ENCODE results near the gene HIGD2B. TPM values are rescaled to one million over a fixed set of nuclear protein-coding genes. Genes with fewer than 3 reads are reported as not detected.
"Not testable (repeated sequence)": the region's sequence is repeated elsewhere in the genome, so short reads cannot be mapped to it uniquely, and the experiment has no call there.

The HIGD2B gene
- total and polyA plus RNA-seq, 2 of the 13 experiments (the other 11 are each of a cell fraction or from before 2014, with no cell fraction given), result not detected

- ATAC-seq (peak; percentile 99), DNase-seq (ENCODE audit: low spot score) (peak; percentile 74), FAIRE-seq (peak; percentile 90)
- BruUV-seq (replicated peaks); in situ Hi-C loops (cut with HindIII; ENCODE audit: extremely low pct_ligation_motif_present, low pct_unique_long_range_greater_than_20kb); H3K36me3 ChIP-seq (replicated peaks in 1 of 2; ENCODE audit: control insufficient read depth in 1 of 2, insufficient read depth in 2 of 2, low read length in 2 of 2); H3K79me2 ChIP-seq (ENCODE audit: insufficient read depth, low read length); H3K9me3 ChIP-seq (ENCODE audit: low read length); H4K20me1 ChIP-seq (ENCODE audit: insufficient read depth, low read length); H3K27me3 ChIP-seq (ENCODE audit: control insufficient read depth in 1 of 2, insufficient read depth in 2 of 2, low read length in 2 of 2); H3K27ac ChIP-seq (ENCODE audit: extremely low read length, insufficient read depth, low read length); H3K4me1 ChIP-seq (ENCODE audit: insufficient read depth, low read length); intact Hi-C loops (cut with micrococcal nuclease; ENCODE audit: unreplicated experiment); H2AFZ ChIP-seq (ENCODE audit: low read length); H3K9ac ChIP-seq (ENCODE audit: insufficient read depth, low read depth, low read length): not testable (repeated sequence)
- POLR2A ChIA-PET, result interaction anchor here (0.8 kb wide), 1 partner anchor 15 kb away, joined by 4 read pairs; the partner anchor contains the start of genes BBS4 and HIGD2B
- peak overlapping the region; percentile 42 to 72 (median 47); a peak in 5 of 6 replicates for H3K4me3 ChIP-seq (replicated peaks in 1 of 3; ENCODE audit: insufficient read depth in 1 of 3, low read depth in 2 of 3, low read length in 3 of 3)
- H3K4me2 ChIP-seq (ENCODE audit: low read depth, low read length), result peak overlapping the region; percentile 91
- CTCF ChIA-PET (ENCODE audit: low intra/inter-chr PET ratio, low total read pairs), result interaction anchor here (1.6 kb wide), 1 partner anchor 71 kb away, joined by 8 read pairs; no protein-coding TSS in a partner anchor
- 0% methylated on average over 4 of the region's 8 CpGs for WGBS (ENCODE audit: low lambda C conversion rate)
- TF ChIP-seq SIN3A (IDR thresholded peaks at IDR 0.05; ENCODE audit: borderline replicate concordance, low read depth, low read length) (peak; percentile 33; the same call in 1 of the 2 replicates), NRL (CRISPR knock-in tag; IDR thresholded peaks at IDR 0.05; ENCODE audit: borderline replicate concordance) (0 out of 2 replicates have a peak, but pooled peaks have one; percentile 20), XRCC5 (optimal IDR thresholded peaks at IDR 0.05; ENCODE audit: low read length) (peak; percentile 72), ARID4A (CRISPR knock-in tag; IDR thresholded peaks at IDR 0.05; ENCODE audit: borderline replicate concordance) (peak; percentile 32; the same call in 1 of the 2 replicates), ZNF230 (CRISPR knock-in tag; IDR thresholded peaks at IDR 0.05) (0 out of 2 replicates have a peak, but pooled peaks have one; percentile 33), ZFP91 (CRISPR knock-in tag; IDR thresholded peaks at IDR 0.05; ENCODE audit: borderline replicate concordance) (peak; percentile 34; the same call in 1 of the 2 replicates), GATAD1 (CRISPR knock-in tag; IDR thresholded peaks at IDR 0.05) (peak; percentile 21; the same call in 1 of the 2 replicates), SRY (CRISPR knock-in tag; IDR thresholded peaks at IDR 0.05) (peak; percentile 32; the same call in 1 of the 2 replicates), STAG1 (CRISPR knock-in tag; IDR thresholded peaks at IDR 0.05) (peak; percentile 37; the same call in 1 of the 2 replicates), SMC3 (IDR thresholded peaks at IDR 0.05; ENCODE audit: low read length) (0 out of 2 replicates have a peak, but pooled peaks have one; percentile 8), SAP130 (CRISPR knock-in tag; IDR thresholded peaks at IDR 0.05; ENCODE audit: low read depth) (peak; percentile 48), RAD21 (CRISPR knock-in tag; IDR thresholded peaks at IDR 0.05) (peak; percentile 70), MYC (CRISPR knock-in tag; IDR thresholded peaks at IDR 0.05; ENCODE audit: borderline replicate concordance) (peak; percentile 25; the same call in 1 of the 2 replicates)
- TF ChIP-seq, protein P1, sequence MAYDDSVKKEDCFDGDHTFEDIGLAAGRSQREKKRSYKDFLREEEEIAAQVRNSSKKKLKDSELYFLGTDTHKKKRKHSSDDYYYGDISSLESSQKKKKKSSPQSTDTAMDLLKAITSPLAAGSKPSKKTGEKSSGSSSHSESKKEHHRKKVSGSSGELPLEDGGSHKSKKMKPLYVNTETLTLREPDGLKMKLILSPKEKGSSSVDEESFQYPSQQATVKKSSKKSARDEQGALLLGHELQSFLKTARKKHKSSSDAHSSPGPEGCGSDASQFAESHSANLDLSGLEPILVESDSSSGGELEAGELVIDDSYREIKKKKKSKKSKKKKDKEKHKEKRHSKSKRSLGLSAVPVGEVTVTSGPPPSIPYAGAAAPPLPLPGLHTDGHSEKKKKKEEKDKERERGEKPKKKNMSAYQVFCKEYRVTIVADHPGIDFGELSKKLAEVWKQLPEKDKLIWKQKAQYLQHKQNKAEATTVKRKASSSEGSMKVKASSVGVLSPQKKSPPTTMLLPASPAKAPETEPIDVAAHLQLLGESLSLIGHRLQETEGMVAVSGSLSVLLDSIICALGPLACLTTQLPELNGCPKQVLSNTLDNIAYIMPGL (CRISPR knock-in tag; IDR thresholded peaks at IDR 0.05; ENCODE audit: borderline replicate concordance in 1 of 2, low read depth in 1 of 2), result peak in 1 of 2 experiments; percentile 79; a peak in 2 of 4 replicates
Observed at GRCh38 chr15:72670656-72671352, 15.2 kb downstream of the HIGD2B start.
